Right lobe of liver (tissue), 6 donors: ENCODE data around the gene IKZF2. TPM values are rescaled to one million over a fixed set of nuclear protein-coding genes. Genes with fewer than 3 reads are reported as not detected.
"Not testable (repeated sequence)": the region's sequence is repeated elsewhere in the genome, so short reads cannot be mapped to it uniquely, and the experiment has no call there.

ENCODE experiments used
- ATAC-seq, 4 donors: fragments of 200-7000 bp; cut with Tn5 transposase; one replicate each; pipeline ENCODE4 v1.9.1; 2020; ENCODE audit warnings: mild to moderate bottlenecking in 4 of 4, moderate library complexity in 4 of 4
- DNase-seq, 3 donors: peaks; one replicate each; pipeline ENCODE4 v3.0.0-alpha.2; 2020
- H3K27ac ChIP-seq, 3 donors: fragments of 200-600 bp; one replicate each; pipeline ENCODE4 v1.8.0; 2022
- H3K27me3 ChIP-seq, 2 donors: fragments of 200-600 bp; one replicate each; pipeline ENCODE4 v1.8.0; 2022
- H3K36me3 ChIP-seq, 4 donors: fragments of 200-600 bp; sonication (generic) in 1 of 4; one replicate each; pipeline versions ENCODE4 v1.5.1 to v1.8.0; 2017 to 2022; ENCODE audit warnings: control low read depth in 1 of 4
- H3K4me1 ChIP-seq, 4 donors: fragments of 200-600 bp; sonication (generic) in 1 of 4; one replicate each; pipeline versions ENCODE4 v1.5.1 to v1.8.0; 2017 to 2022; ENCODE audit warnings: control low read depth in 1 of 4
- H3K4me3 ChIP-seq, 3 donors: fragments of 200-600 bp; one replicate each; pipeline ENCODE4 v1.8.0; 2022
- H3K9me3 ChIP-seq, 4 donors: fragments of 200-600 bp; sonication (generic) in 1 of 4; one replicate each; pipeline versions ENCODE4 v1.5.1 to v1.8.0; 2017 to 2022; ENCODE audit warnings: control low read depth in 1 of 4
- POLR2A ChIP-seq: fragments of 450-650 bp; IDR thresholded peaks from one replicate; pipeline ENCODE4 v1.6.1; 2017; ENCODE audit warnings: antibody characterized with exemption, mild to moderate bottlenecking
- WGBS: methylation state at CpG from one replicate; pipeline ENCODE4 v1.1.6; 2018; ENCODE audit warnings: low coverage, low lambda C conversion rate; ENCODE audit not compliant: insufficient coverage; ENCODE audit errors: missing lambda C conversion rate; 5-methylcytosine and 5-hydroxymethylcytosine counted together
- intact Hi-C, 2 donors: fragments of 100-400 bp; cut with DNase I; formaldehyde crosslinking; loops; one replicate each; pipeline versions ENCODE4 v1.11.2 to v1.14.1; 2022
- total RNA-seq, 6 experiments: library from RNA; depleted of rRNA in 2 of 6; stranded (reverse); fragments of >200 nt in 2 of 6; fragmentation: NEBNext Ultra II Directional in 3 of 6; extraction: Animal tissue kit (Norgen Biotek cat#: 25700) in 3 of 6; gene quantifications; one replicate each; pipeline versions ENCODE4 v1.1.0 to v1.2.4, GENCODE V29; 2016 to 2023
- TF ChIP-seq, protein P1 (sequence below), 4 donors: fragments of 200-600 bp in 3 of 4; fragments of 450-650 bp in 1 of 4; IDR thresholded peaks; one replicate each; pipeline versions ENCODE4 v1.5.1 to v1.8.0; 2016 to 2022; ENCODE audit warnings: antibody characterized with exemption in 4 of 4, mild to moderate bottlenecking in 2 of 4
- donor health status: DM: no; HTN: yes; CAD: no.
- donor health status: DM: no; HTN: no; CAD: no.
- donor health status: DM: no; HTN: no; CAD: no.
- donor health status: DM: no; HTN: yes; CAD: no.
- donor health status: DM: no; HTN: yes; CAD: no.

The IKZF2 gene
- total RNA-seq, 6 experiments from 2014 or later = 1.1 to 4.1 (median 1.9) TPM

DNA sequence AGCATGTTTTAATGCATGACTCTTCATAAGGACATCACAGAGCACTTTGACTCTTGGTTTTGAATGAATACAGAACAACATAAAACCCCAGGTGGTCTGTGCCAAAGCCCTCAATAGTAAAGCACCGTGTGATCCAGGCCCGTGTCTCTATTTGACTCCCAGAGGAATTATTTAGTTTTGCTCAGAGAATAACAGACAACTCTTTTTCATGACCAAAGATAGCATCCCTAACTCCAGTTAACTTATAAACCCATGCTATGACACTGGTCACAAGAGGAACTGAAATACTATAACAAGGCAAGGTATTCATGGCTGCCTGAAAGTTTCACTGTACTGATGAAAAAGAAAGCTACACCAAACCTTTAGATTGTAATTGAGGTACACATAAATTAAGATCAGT, 128.4 kb downstream of the IKZF2 start:
- no peak overlapping the region for H3K27ac ChIP-seq
- H3K27me3 ChIP-seq = no peaks in the 10 kb centered on the region
- H3K9me3 ChIP-seq = no peaks in the 10 kb centered on the region
- ATAC-seq (no peak), DNase-seq (no peak)
- no peak overlapping the region for H3K4me3 ChIP-seq
- no peaks in the 10 kb centered on the region for H3K4me1 ChIP-seq
- no peaks in the 10 kb centered on the region for H3K36me3 ChIP-seq
- WGBS = 67% methylated on average over 2 of the region's 2 CpGs
- TF ChIP-seq, protein P1, sequence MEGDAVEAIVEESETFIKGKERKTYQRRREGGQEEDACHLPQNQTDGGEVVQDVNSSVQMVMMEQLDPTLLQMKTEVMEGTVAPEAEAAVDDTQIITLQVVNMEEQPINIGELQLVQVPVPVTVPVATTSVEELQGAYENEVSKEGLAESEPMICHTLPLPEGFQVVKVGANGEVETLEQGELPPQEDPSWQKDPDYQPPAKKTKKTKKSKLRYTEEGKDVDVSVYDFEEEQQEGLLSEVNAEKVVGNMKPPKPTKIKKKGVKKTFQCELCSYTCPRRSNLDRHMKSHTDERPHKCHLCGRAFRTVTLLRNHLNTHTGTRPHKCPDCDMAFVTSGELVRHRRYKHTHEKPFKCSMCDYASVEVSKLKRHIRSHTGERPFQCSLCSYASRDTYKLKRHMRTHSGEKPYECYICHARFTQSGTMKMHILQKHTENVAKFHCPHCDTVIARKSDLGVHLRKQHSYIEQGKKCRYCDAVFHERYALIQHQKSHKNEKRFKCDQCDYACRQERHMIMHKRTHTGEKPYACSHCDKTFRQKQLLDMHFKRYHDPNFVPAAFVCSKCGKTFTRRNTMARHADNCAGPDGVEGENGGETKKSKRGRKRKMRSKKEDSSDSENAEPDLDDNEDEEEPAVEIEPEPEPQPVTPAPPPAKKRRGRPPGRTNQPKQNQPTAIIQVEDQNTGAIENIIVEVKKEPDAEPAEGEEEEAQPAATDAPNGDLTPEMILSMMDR (IDR thresholded peaks at IDR 0.05) = no peak
- no peak for TF ChIP-seq POLR2A
- intact Hi-C loops = no loop called here

DNA sequence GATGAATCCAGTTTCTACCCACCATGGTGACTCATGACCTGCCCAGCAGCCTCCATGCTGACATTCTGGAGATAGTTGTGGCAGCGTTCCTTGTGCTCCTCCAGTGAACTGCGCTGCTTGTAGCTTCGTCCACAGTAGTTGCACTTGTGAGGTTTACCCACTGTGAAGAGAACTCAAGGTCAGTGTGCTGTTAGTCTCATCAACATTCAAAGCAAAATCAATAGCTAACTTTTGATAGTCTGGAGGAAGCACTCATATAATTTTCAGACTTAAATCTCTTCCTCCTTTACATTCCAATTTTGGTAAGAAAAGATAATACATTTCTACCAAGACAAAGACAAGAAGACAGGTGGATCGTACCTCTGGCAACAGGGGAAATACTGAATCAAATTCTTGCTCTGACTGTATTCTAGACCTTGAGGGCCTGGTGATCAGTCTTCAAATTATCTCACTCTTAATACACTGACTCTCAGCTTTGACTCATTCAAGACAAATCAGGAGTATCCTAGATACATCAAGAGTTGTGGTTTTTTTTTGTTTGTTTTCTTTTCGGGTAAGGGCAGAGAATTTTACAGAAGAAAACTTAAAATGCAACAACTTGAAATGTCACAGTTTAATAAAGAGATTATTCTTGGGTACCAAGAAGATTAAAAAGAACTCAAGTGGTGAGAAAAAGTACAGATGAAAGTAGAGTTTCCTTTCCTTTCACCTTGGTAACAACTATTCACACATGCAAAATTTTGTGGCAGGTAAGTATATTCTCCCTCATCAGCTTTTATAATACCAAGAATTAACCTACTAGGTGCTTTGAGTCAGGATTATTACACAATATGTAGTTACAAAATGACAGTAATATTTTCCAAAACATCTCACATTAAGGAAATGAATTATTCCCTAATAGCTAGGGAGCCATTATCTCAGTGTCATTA, 129.2 kb downstream of the IKZF2 start:
- Histone ChIP-seq H3K36me3 (no peaks in the 10 kb centered on the region), H3K4me3 (no peak overlapping the region), H3K4me1 (no peaks in the 10 kb centered on the region), H3K9me3 (no peaks in the 10 kb centered on the region), H3K27me3 (no peaks in the 10 kb centered on the region), H3K27ac (no peak overlapping the region)
- 80% methylated on average over 5 of the region's 5 CpGs for WGBS
- TF ChIP-seq, protein P1 (IDR thresholded peaks at IDR 0.05) = no peak
- no peak for TF ChIP-seq POLR2A
- ATAC-seq (no peak), DNase-seq (no peak)
- intact Hi-C loops = no loop called here

DNA sequence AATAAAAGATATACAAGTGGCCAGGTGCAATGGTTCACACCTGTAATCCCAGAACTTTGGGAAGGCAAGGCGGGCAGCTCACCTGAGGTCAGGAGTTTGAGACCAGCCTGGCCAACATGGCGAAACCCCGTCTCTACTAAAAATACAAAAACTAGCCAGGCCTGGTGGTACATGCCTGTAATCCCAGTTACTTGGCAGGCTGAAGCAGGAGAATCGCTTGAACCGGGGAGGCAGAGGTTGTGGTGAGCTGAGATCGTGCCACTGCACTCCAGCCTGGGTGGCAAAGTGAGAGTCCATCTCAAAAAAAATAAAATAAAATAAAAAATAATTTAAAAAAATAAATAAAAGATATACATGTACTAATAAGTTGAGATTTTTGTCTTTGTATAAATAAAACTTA, 130.5 kb downstream of the IKZF2 start:
- ATAC-seq, DNase-seq, H3K4me3 ChIP-seq, H3K36me3 ChIP-seq, H3K27ac ChIP-seq, H3K27me3 ChIP-seq, H3K9me3 ChIP-seq, H3K4me1 ChIP-seq, intact Hi-C loops: not testable (repeated sequence)
- 88% methylated on average over 6 of the region's 6 CpGs for WGBS

DNA sequence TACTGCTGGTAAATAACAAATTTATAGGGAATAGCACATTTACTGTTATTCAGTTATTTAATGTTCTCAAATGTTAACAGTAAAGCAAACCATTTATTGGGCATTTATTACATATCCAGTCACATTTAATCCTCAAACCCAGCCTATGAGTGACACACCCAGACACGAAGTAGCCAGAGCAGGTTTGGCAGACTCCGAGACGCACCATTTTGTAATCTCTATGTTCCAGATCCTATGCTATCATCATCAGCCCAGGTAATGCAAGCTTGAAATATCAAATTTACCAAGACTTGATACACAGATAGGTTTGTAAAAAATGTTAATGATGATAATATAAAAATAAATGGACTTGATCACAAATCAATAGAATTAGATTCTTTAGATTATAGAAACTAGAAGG, 131.1 kb downstream of the IKZF2 start:
- Histone ChIP-seq H3K4me3 (no peak overlapping the region), H3K9me3 (no peaks in the 10 kb centered on the region), H3K27me3 (no peaks in the 10 kb centered on the region), H3K4me1 (no peaks in the 10 kb centered on the region), H3K36me3 (no peaks in the 10 kb centered on the region), H3K27ac (no peak overlapping the region)
- intact Hi-C loops = no loop called here
- DNase-seq (no peak), ATAC-seq (no peak)
- TF ChIP-seq, protein P1 (IDR thresholded peaks at IDR 0.05) = no peak
- no peak for TF ChIP-seq POLR2A
- 91% methylated on average over 3 of the region's 3 CpGs for WGBS

DNA sequence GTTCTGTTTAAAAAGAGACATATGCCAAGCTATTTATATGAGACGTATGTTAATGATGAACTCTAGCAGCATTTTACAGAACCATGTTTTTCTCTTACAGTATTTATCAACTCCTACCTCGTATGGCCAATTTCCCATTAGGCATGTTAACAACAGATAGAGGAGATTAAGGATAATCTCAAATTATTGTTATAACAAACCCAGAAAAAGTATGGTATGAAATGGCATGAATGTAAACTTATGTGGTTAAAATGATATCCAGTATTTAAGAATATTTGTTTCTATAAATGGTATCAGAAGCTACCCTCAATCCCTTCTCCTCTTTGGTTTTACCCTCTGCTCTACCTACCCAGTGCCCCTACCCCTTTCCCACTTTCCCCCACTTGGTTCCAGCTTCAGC, 132.0 kb downstream of the IKZF2 start:
- intact Hi-C loops = no loop called here
- WGBS = 73% methylated on average over 2 of the region's 2 CpGs
- no peak for TF ChIP-seq POLR2A
- TF ChIP-seq, protein P1 (IDR thresholded peaks at IDR 0.05) = no peak
- Histone ChIP-seq H3K4me3 (no peak overlapping the region), H3K27ac (no peak overlapping the region), H3K4me1 (no peaks in the 10 kb centered on the region), H3K36me3 (no peaks in the 10 kb centered on the region), H3K9me3 (no peaks in the 10 kb centered on the region), H3K27me3 (no peaks in the 10 kb centered on the region)
- DNase-seq (no peak), ATAC-seq (no peak)
